MM.1S (cell line): Measurements from ENCODE around the gene MUSK.

Experiments
- DNase-seq: peaks from one replicate; pipeline ENCODE4 v3.0.0-alpha.2; 2015
- H2AFZ ChIP-seq: fragments of 300-600 bp; sonication (generic); 2 replicates; pipeline ENCODE4 v1.6.0; 2016; ENCODE audit warnings: antibody characterized with exemption, low read length
- H3F3A ChIP-seq: fragments of 300-600 bp; sonication (generic); 2 replicates; pipeline ENCODE4 v1.6.1; 2016; ENCODE audit warnings: mild to moderate bottlenecking, antibody characterized with exemption, low read length, moderate library complexity, mixed read lengths; ENCODE audit not compliant: insufficient read depth
- H3K27ac ChIP-seq: fragments of 300-600 bp; sonication (generic); 2 replicates; pipeline ENCODE4 v1.5.1; 2016; ENCODE audit warnings: mild to moderate bottlenecking, low read length
- H3K27me3 ChIP-seq: fragments of 300-600 bp; sonication (generic); replicated peaks from 2 replicates; pipeline ENCODE4 v1.6.0; 2016; ENCODE audit warnings: low read length; ENCODE audit not compliant: insufficient read depth
- H3K36me3 ChIP-seq: fragments of 300-600 bp; sonication (generic); replicated peaks from 2 replicates; pipeline ENCODE4 v1.6.1; 2016; ENCODE audit warnings: mild to moderate bottlenecking, low read length, mixed read lengths; ENCODE audit not compliant: insufficient read depth
- H3K4me1 ChIP-seq: fragments of 300-600 bp; sonication (generic); 2 replicates; pipeline ENCODE4 v1.6.1; 2016; ENCODE audit warnings: low read length, mixed read lengths
- H3K4me2 ChIP-seq: fragments of 300-600 bp; sonication (generic); 2 replicates; pipeline ENCODE4 v1.6.0; 2016; ENCODE audit warnings: low read depth, low read length
- H3K4me3 ChIP-seq: fragments of 300-600 bp; sonication (generic); 2 replicates; pipeline ENCODE4 v1.5.1; 2016; ENCODE audit warnings: low read length, mixed read lengths
- H3K79me2 ChIP-seq: fragments of 300-600 bp; sonication (generic); 2 replicates; pipeline ENCODE4 v1.6.1; 2016; ENCODE audit warnings: mixed run types, low read length, mixed read lengths
- H3K9ac ChIP-seq: fragments of 300-600 bp; sonication (generic); 2 replicates; pipeline ENCODE4 v1.6.1; 2016; ENCODE audit warnings: low read length, mixed read lengths
- H3K9me2 ChIP-seq: fragments of 300-600 bp; sonication (generic); replicated peaks from 2 replicates; pipeline ENCODE4 v1.6.1; 2016; ENCODE audit warnings: mild to moderate bottlenecking, low read length, mixed read lengths; ENCODE audit not compliant: insufficient read depth
- H3K9me3 ChIP-seq: fragments of 300-600 bp; sonication (generic); replicated peaks from 2 replicates; pipeline ENCODE4 v1.6.1; 2016; ENCODE audit warnings: mild to moderate bottlenecking, low read length, mixed read lengths; ENCODE audit not compliant: insufficient read depth
- H4K20me1 ChIP-seq: fragments of 300-600 bp; sonication (generic); 2 replicates; pipeline ENCODE4 v1.6.1; 2016; ENCODE audit warnings: mild to moderate bottlenecking, low read length, moderate library complexity, mixed read lengths; ENCODE audit not compliant: insufficient read depth
- EZH2 ChIP-seq: fragments of 300-600 bp; sonication (generic); optimal IDR thresholded peaks from 2 replicates; pipeline ENCODE3; 2017; ENCODE audit warnings: low read depth, mild to moderate bottlenecking, antibody characterized with exemption, low read length, mixed read lengths
- EZH2phosphoT487 ChIP-seq: fragments of 300-600 bp; sonication (generic); IDR thresholded peaks from 2 replicates; pipeline ENCODE4 v1.6.1; 2018; ENCODE audit warnings: antibody characterized with exemption, low read length
- TF ChIP-seq, protein P1 (sequence below): fragments of 300-600 bp; sonication (generic); IDR thresholded peaks from 2 replicates; pipeline ENCODE4 v1.5.1; 2016; ENCODE audit warnings: antibody characterized with exemption, low read length, mixed read lengths

MUSK gene

DNA sequence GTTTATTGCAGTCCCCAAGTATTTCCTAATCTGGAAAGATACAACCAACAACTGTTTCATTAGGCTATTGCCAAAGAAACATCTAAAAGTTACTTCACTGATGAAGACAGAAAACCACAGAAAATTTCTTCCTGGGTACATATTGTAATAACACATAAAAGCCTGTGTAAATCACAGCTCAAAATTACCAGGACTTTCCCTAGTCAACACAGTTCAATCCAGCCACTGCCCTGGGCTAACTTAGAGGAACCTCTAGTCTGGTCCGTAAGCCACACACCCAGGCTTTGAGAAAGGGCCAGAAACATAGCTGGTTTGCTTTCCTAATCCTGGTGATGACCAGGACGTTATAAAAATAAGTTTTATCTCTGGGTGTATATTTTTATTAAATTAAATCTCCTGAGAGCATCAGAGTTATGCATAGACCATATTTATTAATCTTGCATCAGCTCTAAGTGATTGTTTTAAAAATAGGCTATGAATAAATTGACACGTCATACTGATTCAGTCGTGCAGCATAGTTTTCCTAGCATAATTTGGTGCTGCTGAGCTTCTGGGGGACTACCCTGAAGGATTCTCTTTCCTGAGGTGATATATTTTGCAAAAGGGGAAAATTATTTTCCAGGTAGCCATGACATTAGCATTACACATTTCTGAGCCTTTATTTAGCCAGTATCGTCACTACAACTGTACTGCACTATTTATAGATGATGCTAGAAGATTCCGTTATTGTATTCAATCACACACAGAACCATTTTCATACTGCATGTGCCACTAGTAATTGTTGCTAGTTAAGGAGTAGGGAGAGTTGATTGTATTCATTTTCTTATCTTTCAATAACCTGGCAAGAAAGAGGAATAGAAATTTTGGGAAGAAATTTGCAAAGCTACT lies 12.6 kb upstream of the MUSK start:
- Histone ChIP-seq H3K4me2 (no peak overlapping the region), H4K20me1 (no peaks in the 10 kb centered on the region), H3K9me2 (no peaks in the 10 kb centered on the region), H3K4me3 (no peak overlapping the region), H3F3A (no peaks in the 10 kb centered on the region), H3K79me2 (no peaks in the 10 kb centered on the region), H3K9me3 (no peaks in the 10 kb centered on the region), H3K27me3 (no peaks in the 10 kb centered on the region), H2AFZ (no peak overlapping the region), H3K9ac (no peak overlapping the region), H3K4me1 (no peaks in the 10 kb centered on the region), H3K27ac (no peak overlapping the region), H3K36me3 (no peaks in the 10 kb centered on the region)
- DNase-seq = no peak
- TF ChIP-seq EZH2 = no peak

DNA sequence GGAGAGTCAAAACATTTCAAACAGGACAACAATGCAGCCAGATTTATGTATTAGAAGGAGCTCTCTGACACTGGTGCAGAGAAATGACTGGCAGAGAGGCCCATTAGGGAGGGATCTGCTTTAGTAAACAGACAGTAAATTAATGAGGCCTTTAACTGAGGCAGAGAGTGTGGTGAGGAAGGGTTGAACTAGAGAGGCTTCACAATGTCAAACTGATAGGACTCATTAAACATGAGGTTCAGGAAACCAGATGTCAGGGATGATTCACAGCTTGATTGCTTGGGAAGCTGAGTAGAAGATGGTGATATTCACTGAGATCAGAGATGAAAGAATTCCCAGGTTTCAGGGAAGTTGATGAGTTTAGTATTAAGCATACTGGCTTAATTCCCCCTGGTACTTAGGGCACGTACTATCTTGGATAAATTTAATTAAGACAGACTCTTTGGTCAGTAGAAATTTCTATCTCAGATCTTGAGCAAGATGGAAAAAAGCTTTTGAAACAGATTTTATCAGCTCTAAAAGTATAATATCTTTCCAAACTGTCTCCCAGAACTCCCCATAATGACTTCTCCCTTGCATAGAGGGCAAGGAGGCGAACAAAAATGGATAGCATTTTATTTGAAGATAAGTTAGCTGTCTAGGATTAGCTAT lies 8.6 kb upstream of the MUSK start:
- Histone ChIP-seq H4K20me1 (no peaks in the 10 kb centered on the region), H3K4me1 (no peaks in the 10 kb centered on the region), H3F3A (no peaks in the 10 kb centered on the region), H3K79me2 (no peaks in the 10 kb centered on the region), H3K27me3 (no peaks in the 10 kb centered on the region), H3K36me3 (no peaks in the 10 kb centered on the region), H3K4me3 (no peak overlapping the region), H2AFZ (no peak overlapping the region), H3K4me2 (no peak overlapping the region), H3K9me3 (no peaks in the 10 kb centered on the region), H3K9me2 (no peaks in the 10 kb centered on the region), H3K9ac (no peak overlapping the region), H3K27ac (no peak overlapping the region)
- no peak for TF ChIP-seq EZH2phosphoT487
- TF ChIP-seq EZH2 = no peak
- TF ChIP-seq, protein P1, sequence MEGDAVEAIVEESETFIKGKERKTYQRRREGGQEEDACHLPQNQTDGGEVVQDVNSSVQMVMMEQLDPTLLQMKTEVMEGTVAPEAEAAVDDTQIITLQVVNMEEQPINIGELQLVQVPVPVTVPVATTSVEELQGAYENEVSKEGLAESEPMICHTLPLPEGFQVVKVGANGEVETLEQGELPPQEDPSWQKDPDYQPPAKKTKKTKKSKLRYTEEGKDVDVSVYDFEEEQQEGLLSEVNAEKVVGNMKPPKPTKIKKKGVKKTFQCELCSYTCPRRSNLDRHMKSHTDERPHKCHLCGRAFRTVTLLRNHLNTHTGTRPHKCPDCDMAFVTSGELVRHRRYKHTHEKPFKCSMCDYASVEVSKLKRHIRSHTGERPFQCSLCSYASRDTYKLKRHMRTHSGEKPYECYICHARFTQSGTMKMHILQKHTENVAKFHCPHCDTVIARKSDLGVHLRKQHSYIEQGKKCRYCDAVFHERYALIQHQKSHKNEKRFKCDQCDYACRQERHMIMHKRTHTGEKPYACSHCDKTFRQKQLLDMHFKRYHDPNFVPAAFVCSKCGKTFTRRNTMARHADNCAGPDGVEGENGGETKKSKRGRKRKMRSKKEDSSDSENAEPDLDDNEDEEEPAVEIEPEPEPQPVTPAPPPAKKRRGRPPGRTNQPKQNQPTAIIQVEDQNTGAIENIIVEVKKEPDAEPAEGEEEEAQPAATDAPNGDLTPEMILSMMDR = no peak
- no peak for DNase-seq

DNA sequence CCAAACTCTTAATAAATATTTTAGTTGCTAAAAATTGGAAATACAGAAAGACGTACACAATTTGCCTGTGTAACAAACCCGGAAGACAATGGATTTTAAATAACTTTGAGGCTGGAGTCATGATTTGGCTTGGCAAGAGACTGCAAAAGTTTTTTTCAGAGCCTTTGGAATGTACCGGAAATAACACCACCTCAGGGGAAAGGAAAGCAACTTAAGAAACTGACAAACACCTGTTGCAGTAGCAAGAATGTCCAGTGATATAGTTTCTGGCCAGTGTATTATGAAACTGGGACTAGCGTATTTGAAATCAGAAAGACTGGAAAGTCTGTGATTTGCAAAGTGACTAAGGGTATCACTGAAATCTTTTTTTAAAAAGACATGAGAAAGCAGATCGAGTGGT lies 842 bp downstream of the MUSK start:
- Histone ChIP-seq H3K4me2 (peak overlapping the region; percentile 47), H3K79me2 (no peaks in the 10 kb centered on the region), H3K27me3 (no peaks in the 10 kb centered on the region), H4K20me1 (no peaks in the 10 kb centered on the region), H3K9me2 (no peaks in the 10 kb centered on the region), H3K9me3 (no peaks in the 10 kb centered on the region), H3K4me3 (peak overlapping the region; percentile 12), H3K36me3 (no peaks in the 10 kb centered on the region), H3K4me1 (peaks cover 17% of the 10 kb centered on the region), H3K27ac (peak overlapping the region; percentile 23; the same call in 1 of the 2 replicates), H3F3A (no peaks in the 10 kb centered on the region; the same call in 1 of the 2 replicates), H3K9ac (no peak overlapping the region), H2AFZ (no peak overlapping the region)
- TF ChIP-seq EZH2phosphoT487 (no peak), EZH2 (no peak)
- TF ChIP-seq, protein P1 = no peak
- DNase-seq = peak; percentile 62

DNA sequence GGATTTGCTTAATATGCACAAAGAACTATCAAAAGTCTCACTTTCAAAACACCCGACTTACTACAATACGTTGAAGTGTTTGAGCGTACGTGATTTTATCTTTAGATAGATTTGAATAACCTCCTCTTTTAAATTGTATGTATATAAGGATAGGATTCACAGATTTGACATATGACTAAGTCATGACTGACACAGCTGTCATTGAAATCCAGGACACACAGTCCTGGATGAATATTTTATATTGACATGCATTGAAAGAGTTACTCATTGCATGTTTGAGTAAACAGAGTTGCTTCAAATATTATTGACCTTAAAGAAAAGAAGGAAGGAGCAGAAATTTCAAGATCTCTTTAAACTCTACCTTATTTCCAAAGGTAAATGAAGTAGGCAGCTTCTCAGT lies 3.3 kb downstream of the MUSK start:
- Histone ChIP-seq H2AFZ (no peak overlapping the region), H3F3A (no peaks in the 10 kb centered on the region; the same call in 1 of the 2 replicates), H3K27me3 (no peaks in the 10 kb centered on the region), H4K20me1 (no peaks in the 10 kb centered on the region), H3K9me2 (no peaks in the 10 kb centered on the region), H3K79me2 (no peaks in the 10 kb centered on the region), H3K9ac (no peak overlapping the region), H3K27ac (no peak overlapping the region), H3K4me3 (no peak overlapping the region), H3K9me3 (no peaks in the 10 kb centered on the region), H3K4me2 (no peak overlapping the region), H3K4me1 (peaks cover 17% of the 10 kb centered on the region), H3K36me3 (no peaks in the 10 kb centered on the region)
- TF ChIP-seq EZH2 (no peak), EZH2phosphoT487 (no peak)
- TF ChIP-seq, protein P1 = no peak
- no peak for DNase-seq
